ENCODE results near the gene GPN2.

GRCh38 chr1:26827663-26828062 is 62.4 kb downstream of the GPN2 start:
- TF ChIP-seq EP300 (IDR thresholded peaks at IDR 0.05) (no peak), CTCF (IDR thresholded peaks at IDR 0.05) (no peak)

Measured in esophagus muscularis mucosa (tissue), 3 donors.